Measurements from ENCODE around the gene ANHX.
"Not testable (repeated sequence)": the region's sequence is repeated elsewhere in the genome, so short reads cannot be mapped to it uniquely, and the experiment has no call there.

The ANHX gene

GRCh38 chr12:133235401-133236112 lies at the start of gene ANHX:
TSS of gene ANHX (minus strand) at chr12:133235877. CDS start at chr12:133234356, 1,521 bp downstream.
- H3K36me3 Mint-ChIP-seq = peaks cover 5% of the 10 kb centered on the region
- H3K27ac Mint-ChIP-seq = no peak within 1 kb of the TSS
- no peak within 1 kb of the TSS for H3K4me3 Mint-ChIP-seq
- H3K9me3 Mint-ChIP-seq (ENCODE audit: low read depth) = peaks cover 5% of the 10 kb centered on the region
- no peaks in the 10 kb centered on the region for H3K4me1 Mint-ChIP-seq (ENCODE audit: low read depth)
- peaks cover 6% of the 10 kb centered on the region for H3K27me3 Mint-ChIP-seq

GRCh38 chr12:133264668-133265067 lies 29.0 kb upstream of the ANHX start:
- not testable (repeated sequence) for H3K4me1 Mint-ChIP-seq (ENCODE audit: low read depth); H3K9me3 Mint-ChIP-seq (ENCODE audit: low read depth); H3K4me3 Mint-ChIP-seq; H3K27ac Mint-ChIP-seq; H3K36me3 Mint-ChIP-seq; H3K27me3 Mint-ChIP-seq

- H3K27ac Mint-ChIP-seq = no peak overlapping the region
- no peaks in the 10 kb centered on the region for H3K9me3 Mint-ChIP-seq (ENCODE audit: low read depth)
- H3K4me1 Mint-ChIP-seq (ENCODE audit: low read depth) = no peaks in the 10 kb centered on the region
- no peaks in the 10 kb centered on the region for H3K36me3 Mint-ChIP-seq
- H3K27me3 Mint-ChIP-seq = no peaks in the 10 kb centered on the region
- no peak overlapping the region for H3K4me3 Mint-ChIP-seq
These were observed 28.5 kb upstream of the ANHX start for GRCh38 chr12:133264173-133264572.

GRCh38 chr12:133256321-133256720 lies 20.6 kb upstream of the ANHX start:
- Mint-ChIP-seq H3K4me3 (no peak overlapping the region), H3K36me3 (peaks cover 3% of the 10 kb centered on the region), H3K4me1 (ENCODE audit: low read depth) (no peaks in the 10 kb centered on the region), H3K27ac (no peak overlapping the region), H3K9me3 (ENCODE audit: low read depth) (peaks cover 12% of the 10 kb centered on the region), H3K27me3 (no peaks in the 10 kb centered on the region)

- H3K9me3 Mint-ChIP-seq (ENCODE audit: low read depth) = peaks cover 12% of the 10 kb centered on the region
- H3K4me1 Mint-ChIP-seq (ENCODE audit: low read depth); H3K36me3 Mint-ChIP-seq; H3K27me3 Mint-ChIP-seq; H3K4me3 Mint-ChIP-seq; H3K27ac Mint-ChIP-seq: not testable (repeated sequence)
These were observed 20.2 kb upstream of the ANHX start for GRCh38 chr12:133255833-133256232.

- Mint-ChIP-seq H3K9me3 (ENCODE audit: low read depth) (peaks cover 12% of the 10 kb centered on the region), H3K4me1 (ENCODE audit: low read depth) (no peaks in the 10 kb centered on the region), H3K4me3 (no peak overlapping the region), H3K27me3 (no peaks in the 10 kb centered on the region), H3K27ac (no peak overlapping the region), H3K36me3 (peaks cover 3% of the 10 kb centered on the region)
These were observed 16.1 kb upstream of the ANHX start for GRCh38 chr12:133251732-133252131.

- Mint-ChIP-seq H3K27me3 (peaks cover 6% of the 10 kb centered on the region), H3K9me3 (ENCODE audit: low read depth) (peaks cover 9% of the 10 kb centered on the region), H3K4me3 (no peak overlapping the region), H3K36me3 (peaks cover 5% of the 10 kb centered on the region), H3K4me1 (ENCODE audit: low read depth) (no peaks in the 10 kb centered on the region), H3K27ac (no peak overlapping the region)
These were observed 879 bp upstream of the ANHX start for GRCh38 chr12:133236556-133236955.

GRCh38 chr12:133236144-133236543 lies 467 bp upstream of the ANHX start:
- peaks cover 6% of the 10 kb centered on the region for H3K27me3 Mint-ChIP-seq
- peaks cover 5% of the 10 kb centered on the region for H3K36me3 Mint-ChIP-seq
- no peaks in the 10 kb centered on the region for H3K4me1 Mint-ChIP-seq (ENCODE audit: low read depth)
- H3K27ac Mint-ChIP-seq = no peak overlapping the region
- no peak overlapping the region for H3K4me3 Mint-ChIP-seq
- peaks cover 9% of the 10 kb centered on the region for H3K9me3 Mint-ChIP-seq (ENCODE audit: low read depth)

GRCh38 chr12:133234971-133235370 lies 706 bp downstream of the ANHX start:
- Mint-ChIP-seq H3K9me3 (ENCODE audit: low read depth) (peaks cover 5% of the 10 kb centered on the region), H3K4me1 (ENCODE audit: low read depth) (no peaks in the 10 kb centered on the region), H3K36me3 (peaks cover 5% of the 10 kb centered on the region), H3K27ac (no peak overlapping the region), H3K27me3 (peaks cover 6% of the 10 kb centered on the region), H3K4me3 (no peak overlapping the region)

- Mint-ChIP-seq H3K4me3 (no peak overlapping the region), H3K36me3 (peaks cover 5% of the 10 kb centered on the region), H3K27ac (no peak overlapping the region), H3K27me3 (peaks cover 2% of the 10 kb centered on the region), H3K9me3 (ENCODE audit: low read depth) (no peaks in the 10 kb centered on the region), H3K4me1 (ENCODE audit: low read depth) (no peaks in the 10 kb centered on the region)
These were observed 1.6 kb downstream of the ANHX start for GRCh38 chr12:133233993-133234564.

- Mint-ChIP-seq H3K27me3 (peaks cover 2% of the 10 kb centered on the region), H3K4me1 (ENCODE audit: low read depth) (no peaks in the 10 kb centered on the region), H3K27ac (no peak overlapping the region), H3K9me3 (ENCODE audit: low read depth) (no peaks in the 10 kb centered on the region), H3K4me3 (no peak overlapping the region), H3K36me3 (peaks cover 5% of the 10 kb centered on the region)
These were observed 2.7 kb downstream of the ANHX start for GRCh38 chr12:133233006-133233405.

GRCh38 chr12:133231001-133231400 lies 4.7 kb downstream of the ANHX start:
- Mint-ChIP-seq H3K36me3 (peaks cover 3% of the 10 kb centered on the region), H3K27ac (no peak overlapping the region), H3K9me3 (ENCODE audit: low read depth) (no peaks in the 10 kb centered on the region), H3K4me1 (ENCODE audit: low read depth) (no peaks in the 10 kb centered on the region), H3K27me3 (no peaks in the 10 kb centered on the region), H3K4me3 (no peak overlapping the region)

GRCh38 chr12:133227281-133227852 lies 8.3 kb downstream of the ANHX start:
- Mint-ChIP-seq H3K36me3 (no peaks in the 10 kb centered on the region), H3K27me3 (no peaks in the 10 kb centered on the region), H3K4me3 (no peak overlapping the region), H3K27ac (no peak overlapping the region), H3K4me1 (ENCODE audit: low read depth) (no peaks in the 10 kb centered on the region), H3K9me3 (ENCODE audit: low read depth) (no peaks in the 10 kb centered on the region)

GRCh38 chr12:133226690-133227089 lies 9.0 kb downstream of the ANHX start:
- H3K4me3 Mint-ChIP-seq = no peak overlapping the region
- H3K9me3 Mint-ChIP-seq (ENCODE audit: low read depth) = no peaks in the 10 kb centered on the region
- no peaks in the 10 kb centered on the region for H3K27me3 Mint-ChIP-seq
- H3K36me3 Mint-ChIP-seq = no peaks in the 10 kb centered on the region
- no peak overlapping the region for H3K27ac Mint-ChIP-seq
- H3K4me1 Mint-ChIP-seq (ENCODE audit: low read depth) = no peaks in the 10 kb centered on the region

- Mint-ChIP-seq H3K27me3 (no peaks in the 10 kb centered on the region), H3K4me1 (ENCODE audit: low read depth) (no peaks in the 10 kb centered on the region), H3K9me3 (ENCODE audit: low read depth) (no peaks in the 10 kb centered on the region), H3K36me3 (no peaks in the 10 kb centered on the region), H3K27ac (no peak overlapping the region), H3K4me3 (no peak overlapping the region)
These were observed 10.2 kb downstream of the ANHX start for GRCh38 chr12:133225527-133225926.

- Mint-ChIP-seq H3K4me1 (ENCODE audit: low read depth) (no peaks in the 10 kb centered on the region), H3K27ac (no peak overlapping the region), H3K9me3 (ENCODE audit: low read depth) (peaks cover 11% of the 10 kb centered on the region), H3K27me3 (peaks cover 2% of the 10 kb centered on the region), H3K36me3 (peaks cover 14% of the 10 kb centered on the region), H3K4me3 (no peak overlapping the region)
These were observed 13.5 kb downstream of the ANHX start for GRCh38 chr12:133222211-133222610.
